WTC11 (cell line): ENCODE results near the gene SPACA7.

Experiments used
- CREB1 ChIP-seq: sonication (generic); formaldehyde crosslinking; IDR thresholded peaks from 2 replicates; pipeline ENCODE4 v1.8.0; 2023; ENCODE audit warnings: mild to moderate bottlenecking, missing genetic modification reagents
- TP53 ChIP-seq: sonication (generic); formaldehyde crosslinking; IDR thresholded peaks from 2 replicates; pipeline ENCODE4 v1.8.1; 2023; ENCODE audit warnings: mild to moderate bottlenecking, missing genetic modification reagents
- ZNF138 ChIP-seq: sonication (generic); formaldehyde crosslinking; conservative IDR thresholded peaks from 2 replicates; pipeline ENCODE4 v1.8.1; 2022; ENCODE audit warnings: mild to moderate bottlenecking, moderate library complexity, missing genetic modification reagents
- TF ChIP-seq, protein P1 (sequence below): fragments of 200-600 bp; IDR thresholded peaks from 2 replicates; pipeline ENCODE4 v1.8.0; 2022; ENCODE audit warnings: antibody characterized with exemption
- TF ChIP-seq, protein P2 (sequence below): sonication (generic); formaldehyde crosslinking; IDR thresholded peaks from 2 replicates; pipeline ENCODE4 v1.8.1; 2023; ENCODE audit warnings: mild to moderate bottlenecking, moderate library complexity, missing genetic modification reagents
- TF ChIP-seq, protein P3 (sequence below): sonication (generic); formaldehyde crosslinking; IDR thresholded peaks from 2 replicates; pipeline ENCODE4 v1.8.1; 2023; ENCODE audit warnings: mild to moderate bottlenecking, missing genetic modification reagents, moderate library complexity
- TF ChIP-seq, protein P4 (sequence below): sonication (generic); formaldehyde crosslinking; IDR thresholded peaks from 2 replicates; pipeline ENCODE4 v1.8.1; 2023; ENCODE audit warnings: mild to moderate bottlenecking, missing genetic modification reagents
- TF ChIP-seq, protein P5 (sequence below): sonication (generic); formaldehyde crosslinking; IDR thresholded peaks from 2 replicates; pipeline ENCODE4 v1.8.0; 2022; ENCODE audit warnings: mild to moderate bottlenecking, missing genetic modification reagents

DNA sequence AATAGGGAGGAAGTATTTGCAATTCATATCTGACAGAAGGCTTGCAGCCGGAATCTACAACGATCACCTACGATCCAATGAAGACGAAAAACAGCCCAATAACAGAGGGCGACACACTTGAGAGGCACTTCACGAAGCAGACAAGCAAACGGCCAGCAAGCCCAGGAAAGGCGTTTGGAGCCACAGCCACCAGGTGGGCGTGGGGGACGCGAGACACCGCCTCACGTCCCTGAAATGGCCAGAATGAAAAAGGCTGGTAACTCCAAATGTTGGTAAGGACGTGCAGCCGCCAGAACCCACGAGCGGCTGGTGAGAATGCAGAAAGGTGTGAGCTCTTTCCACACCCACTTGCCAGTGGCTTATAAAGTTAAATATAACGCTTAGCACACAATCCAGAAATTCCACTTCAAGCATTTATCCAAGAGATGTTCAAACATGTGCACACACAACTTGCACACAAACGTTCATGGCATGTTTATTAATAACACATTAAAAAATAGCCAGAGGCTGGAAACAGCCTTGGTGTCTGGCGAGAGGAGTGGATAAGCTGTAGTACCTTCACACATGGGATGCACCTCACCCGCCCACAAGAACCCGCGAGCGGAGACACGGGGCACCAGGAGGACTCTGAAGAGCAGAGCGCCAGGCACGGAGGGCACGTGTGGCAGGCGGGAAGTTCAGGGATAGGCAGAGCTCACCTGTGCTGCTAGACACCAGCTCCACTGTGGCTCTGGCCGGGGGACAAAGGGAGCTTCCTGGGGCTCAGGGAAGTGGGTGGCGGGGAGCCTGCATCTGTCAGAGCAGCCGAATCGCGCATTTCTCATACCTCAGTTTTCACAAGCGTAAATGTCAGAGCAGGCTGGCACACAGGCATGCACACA, 89.3 kb downstream of the SPACA7 start:
- TF ChIP-seq, protein P1, sequence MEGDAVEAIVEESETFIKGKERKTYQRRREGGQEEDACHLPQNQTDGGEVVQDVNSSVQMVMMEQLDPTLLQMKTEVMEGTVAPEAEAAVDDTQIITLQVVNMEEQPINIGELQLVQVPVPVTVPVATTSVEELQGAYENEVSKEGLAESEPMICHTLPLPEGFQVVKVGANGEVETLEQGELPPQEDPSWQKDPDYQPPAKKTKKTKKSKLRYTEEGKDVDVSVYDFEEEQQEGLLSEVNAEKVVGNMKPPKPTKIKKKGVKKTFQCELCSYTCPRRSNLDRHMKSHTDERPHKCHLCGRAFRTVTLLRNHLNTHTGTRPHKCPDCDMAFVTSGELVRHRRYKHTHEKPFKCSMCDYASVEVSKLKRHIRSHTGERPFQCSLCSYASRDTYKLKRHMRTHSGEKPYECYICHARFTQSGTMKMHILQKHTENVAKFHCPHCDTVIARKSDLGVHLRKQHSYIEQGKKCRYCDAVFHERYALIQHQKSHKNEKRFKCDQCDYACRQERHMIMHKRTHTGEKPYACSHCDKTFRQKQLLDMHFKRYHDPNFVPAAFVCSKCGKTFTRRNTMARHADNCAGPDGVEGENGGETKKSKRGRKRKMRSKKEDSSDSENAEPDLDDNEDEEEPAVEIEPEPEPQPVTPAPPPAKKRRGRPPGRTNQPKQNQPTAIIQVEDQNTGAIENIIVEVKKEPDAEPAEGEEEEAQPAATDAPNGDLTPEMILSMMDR: no peak
- TF ChIP-seq ZNF138 (CRISPR knock-in tag) (no peak), TP53 (no peak), CREB1 (CRISPR knock-in tag) (no peak)
- TF ChIP-seq, protein P2, sequence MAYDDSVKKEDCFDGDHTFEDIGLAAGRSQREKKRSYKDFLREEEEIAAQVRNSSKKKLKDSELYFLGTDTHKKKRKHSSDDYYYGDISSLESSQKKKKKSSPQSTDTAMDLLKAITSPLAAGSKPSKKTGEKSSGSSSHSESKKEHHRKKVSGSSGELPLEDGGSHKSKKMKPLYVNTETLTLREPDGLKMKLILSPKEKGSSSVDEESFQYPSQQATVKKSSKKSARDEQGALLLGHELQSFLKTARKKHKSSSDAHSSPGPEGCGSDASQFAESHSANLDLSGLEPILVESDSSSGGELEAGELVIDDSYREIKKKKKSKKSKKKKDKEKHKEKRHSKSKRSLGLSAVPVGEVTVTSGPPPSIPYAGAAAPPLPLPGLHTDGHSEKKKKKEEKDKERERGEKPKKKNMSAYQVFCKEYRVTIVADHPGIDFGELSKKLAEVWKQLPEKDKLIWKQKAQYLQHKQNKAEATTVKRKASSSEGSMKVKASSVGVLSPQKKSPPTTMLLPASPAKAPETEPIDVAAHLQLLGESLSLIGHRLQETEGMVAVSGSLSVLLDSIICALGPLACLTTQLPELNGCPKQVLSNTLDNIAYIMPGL (CRISPR knock-in tag): no peak
- TF ChIP-seq, protein P3, sequence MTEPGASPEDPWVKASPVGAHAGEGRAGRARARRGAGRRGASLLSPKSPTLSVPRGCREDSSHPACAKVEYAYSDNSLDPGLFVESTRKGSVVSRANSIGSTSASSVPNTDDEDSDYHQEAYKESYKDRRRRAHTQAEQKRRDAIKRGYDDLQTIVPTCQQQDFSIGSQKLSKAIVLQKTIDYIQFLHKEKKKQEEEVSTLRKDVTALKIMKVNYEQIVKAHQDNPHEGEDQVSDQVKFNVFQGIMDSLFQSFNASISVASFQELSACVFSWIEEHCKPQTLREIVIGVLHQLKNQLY (CRISPR knock-in tag): no peak
- TF ChIP-seq, protein P4, sequence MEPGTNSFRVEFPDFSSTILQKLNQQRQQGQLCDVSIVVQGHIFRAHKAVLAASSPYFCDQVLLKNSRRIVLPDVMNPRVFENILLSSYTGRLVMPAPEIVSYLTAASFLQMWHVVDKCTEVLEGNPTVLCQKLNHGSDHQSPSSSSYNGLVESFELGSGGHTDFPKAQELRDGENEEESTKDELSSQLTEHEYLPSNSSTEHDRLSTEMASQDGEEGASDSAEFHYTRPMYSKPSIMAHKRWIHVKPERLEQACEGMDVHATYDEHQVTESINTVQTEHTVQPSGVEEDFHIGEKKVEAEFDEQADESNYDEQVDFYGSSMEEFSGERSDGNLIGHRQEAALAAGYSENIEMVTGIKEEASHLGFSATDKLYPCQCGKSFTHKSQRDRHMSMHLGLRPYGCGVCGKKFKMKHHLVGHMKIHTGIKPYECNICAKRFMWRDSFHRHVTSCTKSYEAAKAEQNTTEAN (CRISPR knock-in tag): no peak
- TF ChIP-seq, protein P5, sequence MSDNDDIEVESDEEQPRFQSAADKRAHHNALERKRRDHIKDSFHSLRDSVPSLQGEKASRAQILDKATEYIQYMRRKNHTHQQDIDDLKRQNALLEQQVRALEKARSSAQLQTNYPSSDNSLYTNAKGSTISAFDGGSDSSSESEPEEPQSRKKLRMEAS (CRISPR knock-in tag): no peak
